Measurements from ENCODE around the gene TMTC2.

The TMTC2 gene

GRCh38 chr12:83156815-83157214 is 470.1 kb downstream of the TMTC2 start:
- no peak for DNase-seq

GRCh38 chr12:83157604-83158003 is 470.9 kb downstream of the TMTC2 start:
- DNase-seq = no peak

- no peak for DNase-seq
Measured at GRCh38 chr12:83158613-83159207, 472.0 kb downstream of the TMTC2 start.

GRCh38 chr12:83161456-83161855 is 474.8 kb downstream of the TMTC2 start:
- no peak for DNase-seq

DNA sequence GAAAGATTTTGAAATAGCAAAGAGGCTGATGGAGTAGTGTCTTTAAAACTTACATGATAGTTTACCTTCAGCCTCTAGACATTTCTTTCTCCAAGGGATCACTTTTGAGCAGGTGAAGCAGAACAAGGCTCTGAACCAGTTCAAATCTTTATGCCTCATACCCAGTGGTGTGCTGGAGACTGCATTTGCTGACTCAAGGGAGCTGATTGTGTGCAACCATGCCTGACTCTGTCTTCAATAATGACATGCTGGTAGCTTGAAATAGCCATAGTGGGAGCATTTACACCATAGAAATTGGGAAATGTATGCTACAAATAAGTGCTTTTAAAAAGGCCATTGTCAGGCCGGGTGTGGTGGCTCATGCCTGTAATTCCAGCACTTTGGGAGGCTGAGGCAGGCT is 482.0 kb downstream of the TMTC2 start:
- DNase-seq = no peak

DNA sequence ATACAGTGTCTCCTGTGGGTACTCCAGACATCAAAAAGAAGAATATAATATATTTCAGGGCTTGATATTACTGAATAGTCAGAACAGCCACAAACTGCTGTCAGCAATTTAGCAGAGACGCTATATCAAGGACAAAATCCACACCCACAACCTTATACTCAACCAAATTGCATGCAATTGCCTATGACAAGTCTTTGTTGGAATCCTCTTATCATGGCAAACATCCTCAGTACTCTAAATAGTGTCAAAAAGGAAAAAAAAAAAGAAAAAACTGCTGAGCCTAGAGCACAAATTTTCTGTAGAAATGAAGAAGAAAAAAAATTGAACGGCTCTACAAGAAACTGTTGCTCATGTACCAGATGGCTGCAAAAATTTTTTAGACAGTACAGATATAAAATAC is 485.7 kb downstream of the TMTC2 start:
- DNase-seq = no peak

DNA sequence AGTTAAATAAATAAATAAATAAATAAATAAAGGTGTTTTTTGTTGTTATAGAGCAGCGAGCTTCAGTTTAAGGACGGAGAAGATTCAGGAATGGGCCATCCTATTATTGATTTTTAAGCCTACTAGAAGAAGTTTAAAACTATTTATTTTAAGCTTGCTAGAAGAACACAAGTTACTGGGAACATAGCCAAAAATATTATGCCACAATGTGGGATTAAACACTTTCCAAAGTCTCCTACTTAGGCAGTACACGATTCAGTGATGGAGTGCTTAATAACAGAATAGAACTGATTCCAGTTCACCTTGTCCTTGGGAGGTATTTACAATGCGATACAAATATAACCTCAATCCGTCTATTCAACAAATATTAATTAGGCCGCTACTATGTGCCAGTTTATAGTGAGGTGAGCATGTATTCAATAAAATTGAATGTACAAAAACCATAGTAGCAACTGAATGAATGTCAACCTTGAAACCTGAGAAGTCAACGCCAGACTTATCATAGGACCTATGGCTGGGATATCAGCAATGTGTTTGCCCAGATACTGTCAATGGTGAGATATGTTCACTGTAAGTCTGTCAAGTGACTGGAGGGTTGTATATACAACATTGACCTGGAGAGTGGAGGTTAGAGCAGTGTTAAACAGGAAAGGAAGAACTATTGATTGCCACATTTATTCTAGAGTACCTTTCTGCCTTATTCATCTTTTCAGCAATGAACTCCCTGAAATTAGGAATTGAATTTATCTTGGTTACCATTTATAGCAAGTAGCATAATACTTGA is 486.4 kb downstream of the TMTC2 start:
- no peak for DNase-seq

DNA sequence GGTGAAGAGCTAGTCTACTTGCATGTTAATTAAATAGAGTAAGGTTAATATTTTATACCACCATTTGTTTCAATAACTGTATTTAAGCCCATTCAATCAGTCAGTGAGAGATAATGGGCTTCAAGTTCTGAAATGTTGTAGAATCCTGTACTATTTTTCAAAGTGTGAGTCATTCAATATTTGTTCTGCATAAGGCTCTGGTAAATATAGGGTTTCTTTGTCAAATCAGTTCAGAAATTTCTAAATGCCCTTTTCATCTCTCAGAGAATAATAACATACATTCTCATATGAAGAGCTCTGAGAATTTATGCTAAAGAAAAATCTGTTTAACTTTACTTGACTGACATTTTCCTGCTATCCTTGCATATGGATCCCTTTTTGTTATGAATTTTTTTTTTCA is 493.3 kb downstream of the TMTC2 start:
- no peak for DNase-seq

- DNase-seq = no peak
Measured at GRCh38 chr12:83181074-83181473, 494.4 kb downstream of the TMTC2 start.

DNA sequence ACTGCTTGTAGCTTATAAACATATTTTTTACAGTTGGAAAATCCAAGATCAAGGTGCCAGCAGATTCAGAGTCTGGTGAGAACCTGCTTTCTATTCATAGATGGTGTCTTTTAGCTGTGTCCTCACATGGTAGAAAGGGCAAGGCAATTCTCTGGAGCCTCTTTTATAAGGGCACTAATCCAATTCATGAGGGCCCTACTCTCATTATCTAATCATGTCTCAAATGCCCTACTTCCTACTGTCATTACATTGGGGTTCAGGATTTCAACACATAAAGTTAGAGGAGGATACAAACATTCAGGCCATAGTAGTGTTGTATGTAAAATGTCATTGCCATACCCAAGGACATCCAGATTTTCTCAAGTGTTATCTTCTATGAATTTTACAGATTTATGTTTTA is 496.4 kb downstream of the TMTC2 start:
- DNase-seq = no peak

Data from NCI-H1048 (cell line).